A549 treated with GW870086 at 1 μM for 4 hours (cell line): ENCODE measurements around the gene TPSAB1. TPM values are rescaled to one million over a fixed set of nuclear protein-coding genes. Genes with fewer than 3 reads are reported as not detected.

Source experiments
- total RNA-seq: library from RNA; stranded (reverse); fragments of 200-300 nt; extraction: Qiagen RNA extraction; gene quantifications from 5 replicates; pipeline ENCODE4 v1.2.3, GENCODE V29; 2022; ENCODE audit warnings: low read depth

The TPSAB1 gene
- total RNA-seq, result 0.09 TPM in 1 of 5 replicates, not detected in the others

GRCh38 chr16:1240436-1240835 lies at the start of gene TPSAB1:
Gene TPSAB1, plus strand, starts transcription at chr16:1240705. Its CDS starts 234 bp downstream, at chr16:1240939.

GRCh38 chr16:1225051-1225451 lies 15.5 kb upstream of the TPSAB1 start, which contains the start of gene TPSG1:
Gene TPSG1, minus strand, starts transcription at chr16:1225268. Its CDS starts 16 bp downstream, at chr16:1225252.

GRCh38 chr16:1230084-1230470 lies 10.4 kb upstream of the TPSAB1 start, which contains the start of gene TPSB2:
Gene TPSB2, minus strand, starts transcription at chr16:1230184. Its CDS starts 233 bp downstream, at chr16:1229951.

GRCh38 chr16:1255276-1256122 lies 15.0 kb downstream of the TPSAB1 start, which contains the start of gene TPSD1:
Gene TPSD1, plus strand, starts transcription at chr16:1256069. Its CDS starts 212 bp downstream, at chr16:1256281.

Other genes starting within 250 kb of the TPSAB1 start
- gene SSTR5, start 168.0 kb upstream of the TPSAB1 start, total RNA-seq, result 0.47 to 1.6 TPM (median 0.69 TPM) in 5 replicates
- gene C1QTNF8, start 144.5 kb upstream of the TPSAB1 start, total RNA-seq, result not detected in 5 replicates
- gene CACNA1H, start 87.6 kb upstream of the TPSAB1 start, total RNA-seq, result 12.4 to 19.8 TPM (median 18.4 TPM) in 5 replicates
- gene TPSG1, start 15.4 kb upstream of the TPSAB1 start, total RNA-seq, result 0.15 to 0.16 TPM in 2 of 5 replicates, not detected in the others
- 0.13 TPM in 1 of 5 replicates, not detected in the others for gene TPSB2, start 10.5 kb upstream of the TPSAB1 start, total RNA-seq
- 0.15 TPM in 1 of 5 replicates, not detected in the others for gene TPSD1, start 15.4 kb downstream of the TPSAB1 start, total RNA-seq
- 150 to 195 TPM (median 172 TPM) in 5 replicates for gene UBE2I, start 68.9 kb downstream of the TPSAB1 start, total RNA-seq
- gene BAIAP3, start 92.9 kb downstream of the TPSAB1 start, total RNA-seq, result 0.94 to 1.5 TPM (median 1.3 TPM) in 5 replicates
- 58.1 to 93.9 TPM (median 88.2 TPM) in 5 replicates for gene TSR3, start 111.2 kb downstream of the TPSAB1 start, total RNA-seq
- gene GNPTG, start 111.2 kb downstream of the TPSAB1 start, total RNA-seq, result 26.2 to 39.2 TPM (median 34.4 TPM) in 5 replicates
- gene UNKL, start 174.0 kb downstream of the TPSAB1 start, total RNA-seq, result 21.4 to 34.4 TPM (median 30.8 TPM) in 5 replicates
- 33.5 to 37.2 TPM (median 35.3 TPM) in 5 replicates for gene UQCC4, start 180.0 kb downstream of the TPSAB1 start, total RNA-seq
- gene PERCC1, start 190.4 kb downstream of the TPSAB1 start, total RNA-seq, result not detected in 5 replicates
- gene CCDC154, start 203.9 kb downstream of the TPSAB1 start, total RNA-seq, result 0.05 to 0.47 TPM (median 0.26 TPM) in 4 of 5 replicates, not detected in the other
- 56.1 to 74.8 TPM (median 72.3 TPM) in 5 replicates for gene CLCN7, start 234.3 kb downstream of the TPSAB1 start, total RNA-seq
- gene PTX4, start 248.2 kb downstream of the TPSAB1 start, total RNA-seq, result not detected in 5 replicates